Stimulated activated naive CD4-positive, alpha-beta T cell treated with Interleukin-2 at 50 U/mL for 16 hours (primary cell): ENCODE results near the gene C1QC.

ENCODE experiments used
- DNase-seq: peaks from one replicate; lab custom pipeline; 2025; lab: John Stamatoyannopoulos, UW

The C1QC gene

GRCh38 chr1:22681556-22682276 is 38.3 kb downstream of the C1QC start:
- DNase-seq, result no peak

- DNase-seq, result no peak
Observed at GRCh38 chr1:22683547-22683946, 40.1 kb downstream of the C1QC start.

DNA sequence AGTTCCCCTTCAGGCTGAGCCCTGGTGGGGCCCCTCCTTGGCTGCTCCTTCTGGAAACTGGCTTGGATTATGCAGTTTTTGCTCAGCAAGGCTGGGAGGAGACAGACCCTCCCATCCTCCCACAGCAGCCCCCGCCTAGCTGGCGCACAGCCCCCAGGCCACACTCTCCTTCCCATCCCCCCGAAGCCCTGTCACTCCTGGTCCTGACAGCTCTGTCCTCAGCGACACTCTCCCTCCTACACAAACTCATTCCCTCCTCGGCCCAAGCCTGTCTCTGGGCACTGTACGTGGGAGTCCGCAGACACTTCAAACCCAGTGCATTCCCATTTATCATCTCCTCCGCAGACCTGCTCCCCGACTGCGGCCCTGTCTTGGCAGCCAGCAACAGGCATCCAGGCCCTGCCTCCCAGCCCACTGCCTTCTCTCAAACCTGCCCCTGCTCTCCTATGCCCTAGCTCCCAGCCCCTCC is 42.2 kb downstream of the C1QC start:
- DNase-seq, result no peak

DNA sequence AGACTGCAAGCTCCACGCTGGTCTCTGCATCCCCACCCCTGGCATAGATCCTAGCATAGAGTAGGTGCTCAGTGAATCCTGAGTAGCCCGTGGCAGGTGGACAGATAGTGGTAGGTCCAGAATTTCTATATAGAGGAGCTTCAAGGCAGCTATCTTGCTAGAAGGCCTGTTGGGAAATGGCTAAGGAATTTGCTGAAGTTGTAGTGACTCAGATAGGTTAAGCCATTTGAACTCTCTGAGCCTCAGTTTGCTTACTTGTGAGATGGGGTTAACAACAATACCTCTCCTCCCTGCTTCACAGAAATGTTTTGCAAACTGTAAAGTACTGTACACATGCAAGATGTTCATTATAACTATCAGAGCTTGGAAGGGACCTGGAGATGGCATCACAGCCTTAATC is 43.8 kb downstream of the C1QC start:
- DNase-seq, result no peak

DNA sequence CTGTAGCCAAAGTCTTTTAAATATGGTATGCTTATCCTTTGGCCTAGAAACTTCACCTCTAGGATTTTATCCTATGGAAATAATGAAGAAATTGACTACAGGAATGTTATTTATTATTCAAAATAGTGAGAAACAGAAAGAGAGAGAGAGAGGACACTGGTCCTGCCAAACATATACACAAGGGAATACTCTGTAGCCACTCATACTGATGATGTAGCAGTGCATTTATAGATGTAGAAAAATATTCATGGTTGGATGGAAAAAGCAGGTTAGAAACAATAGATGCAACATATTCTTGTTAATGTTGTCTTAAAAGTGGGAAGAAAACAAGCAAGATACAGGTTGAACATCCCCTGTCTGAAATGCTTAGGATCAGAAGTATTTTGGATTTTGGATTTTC is 45.0 kb downstream of the C1QC start:
- no peak for DNase-seq

DNA sequence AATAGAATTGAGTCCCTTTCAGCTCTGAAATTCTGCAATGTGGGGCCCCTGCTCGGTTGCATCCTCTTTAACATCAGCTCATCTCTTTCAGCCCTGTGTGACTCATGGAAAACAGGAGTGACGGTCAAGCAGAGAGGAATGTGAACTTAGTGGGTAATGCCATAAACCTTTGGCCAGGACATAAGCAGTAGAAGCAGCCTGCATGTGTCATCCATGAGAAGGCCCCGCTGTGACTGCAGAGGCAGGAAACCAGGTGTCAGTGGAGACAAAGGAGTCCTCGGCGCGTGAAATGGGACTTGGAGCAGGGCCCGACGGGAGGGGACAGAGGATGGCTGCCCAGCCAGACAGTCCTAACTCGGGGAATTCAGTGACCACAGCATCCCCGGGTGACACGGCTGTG is 46.1 kb downstream of the C1QC start:
- no peak for DNase-seq

- DNase-seq, result no peak
Observed at GRCh38 chr1:22691031-22691753, 47.8 kb downstream of the C1QC start.

DNA sequence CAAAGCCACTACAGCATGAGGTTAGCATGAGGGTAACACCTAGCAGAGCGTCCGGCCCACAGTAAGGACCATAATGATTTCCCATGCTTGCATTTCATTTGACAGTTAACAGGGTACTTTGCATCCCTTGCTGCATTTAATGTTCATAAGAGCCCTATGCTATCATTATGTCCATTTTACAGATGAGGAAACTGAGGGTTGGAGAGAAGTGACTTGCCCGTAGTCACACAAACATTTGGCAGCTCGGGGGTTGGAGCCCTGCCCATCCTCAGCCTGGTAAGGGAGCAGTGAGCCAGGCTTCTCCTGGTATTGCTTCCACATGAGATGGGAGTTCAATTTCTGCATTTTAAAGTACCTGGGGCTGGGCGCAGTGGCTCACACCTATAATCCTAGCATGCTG is 50.7 kb downstream of the C1QC start:
- no peak for DNase-seq

DNA sequence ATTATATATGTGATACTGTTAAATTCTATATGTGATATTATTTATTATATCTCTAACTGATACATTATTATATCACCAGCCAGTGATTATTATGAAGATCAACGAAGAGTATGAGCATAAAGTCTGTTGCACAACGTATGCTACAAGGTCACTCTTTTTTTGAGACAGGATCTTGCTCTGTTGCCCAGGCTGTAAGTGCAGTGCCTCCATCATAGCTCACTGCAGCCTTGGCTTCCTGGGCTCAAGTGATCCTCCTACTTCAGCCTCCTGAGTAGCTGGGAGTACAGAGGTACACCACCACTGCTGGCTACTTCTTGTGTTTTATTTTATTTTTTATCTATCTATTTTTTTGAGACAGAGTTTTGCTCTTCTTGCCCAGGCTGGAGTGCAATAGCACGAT is 53.2 kb downstream of the C1QC start:
- no peak for DNase-seq
